Stomach smooth muscle (tissue), 2 donors: ENCODE data around the gene ZSCAN2.
"Not testable (repeated sequence)": the region's sequence is repeated elsewhere in the genome, so short reads cannot be mapped to it uniquely, and the experiment has no call there.

Source experiments
- H3K27ac ChIP-seq: one replicate; pipeline ENCODE4 v1.7.0; 2013; ENCODE audit warnings: mild to moderate bottlenecking, low read length, inconsistent platforms
- H3K27me3 ChIP-seq, 2 donors: one replicate each; pipeline ENCODE4 v1.7.0; 2013; ENCODE audit warnings: low read length in 2 of 2; ENCODE audit not compliant: insufficient read depth in 2 of 2, control insufficient read depth in 1 of 2
- H3K36me3 ChIP-seq, 2 donors: one replicate each; pipeline ENCODE4 v1.7.0; 2013; ENCODE audit warnings: low read length in 2 of 2; ENCODE audit not compliant: control insufficient read depth in 2 of 2, insufficient read depth in 2 of 2
- H3K4me1 ChIP-seq: one replicate; pipeline ENCODE4 v1.7.0; 2013; ENCODE audit warnings: low read length; ENCODE audit not compliant: control insufficient read depth, insufficient read depth
- H3K4me3 ChIP-seq, 2 donors: one replicate each; pipeline ENCODE4 v1.7.0; 2013; ENCODE audit warnings: low read length in 2 of 2
- H3K9ac ChIP-seq, 2 donors: one replicate each; pipeline ENCODE4 v1.7.0; 2013; ENCODE audit warnings: low read length in 2 of 2, mild to moderate bottlenecking in 1 of 2
- H3K9me3 ChIP-seq, 2 donors: one replicate each; pipeline ENCODE4 v1.7.0; 2013; ENCODE audit warnings: low read length in 2 of 2; ENCODE audit not compliant: control insufficient read depth in 2 of 2
- donor health status: healthy.
- donor health status: Pancreatic carcinoma.

The ZSCAN2 gene

GRCh38 chr15:84634228-84634837, 33.5 kb downstream of the ZSCAN2 start:
- H3K4me3 ChIP-seq = peak overlapping the region; percentile 88 to 92
- peaks cover 27% of the 10 kb centered on the region for H3K4me1 ChIP-seq
- H3K27me3 ChIP-seq = no peaks in the 10 kb centered on the region
- peak overlapping the region; percentile 82 to 86 for H3K9ac ChIP-seq
- no peaks in the 10 kb centered on the region for H3K9me3 ChIP-seq
- peak overlapping the region; percentile 82 for H3K27ac ChIP-seq
- H3K36me3 ChIP-seq = peaks cover 8 to 16% of the 10 kb centered on the region in 2 donors

DNA sequence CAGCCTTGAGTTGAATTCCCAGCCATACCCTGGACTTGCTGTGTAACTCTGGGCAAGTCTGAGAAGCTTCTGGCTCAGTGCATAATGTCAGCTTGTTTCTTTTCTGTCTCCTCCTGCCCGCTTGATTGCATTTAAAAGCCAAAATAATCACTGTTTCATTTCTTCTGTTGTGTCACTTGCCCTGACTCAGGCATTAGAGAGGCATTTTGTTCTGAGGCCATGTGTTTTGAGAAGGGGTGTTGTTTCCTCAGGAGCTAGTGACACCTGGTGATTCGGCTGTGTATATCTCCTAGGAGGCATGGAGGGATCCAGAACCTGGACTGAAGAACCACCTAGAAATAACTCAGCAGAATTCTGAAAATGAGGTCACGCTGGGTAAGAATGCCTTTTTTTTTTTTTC, 37.3 kb downstream of the ZSCAN2 start:
- Histone ChIP-seq H3K4me3 (no peak overlapping the region), H3K9me3 (no peaks in the 10 kb centered on the region), H3K9ac (no peak overlapping the region), H3K27me3 (no peaks in the 10 kb centered on the region), H3K36me3 (peaks cover 19 to 41% of the 10 kb centered on the region in 2 donors), H3K27ac (no peak overlapping the region), H3K4me1 (peaks cover 3% of the 10 kb centered on the region)

DNA sequence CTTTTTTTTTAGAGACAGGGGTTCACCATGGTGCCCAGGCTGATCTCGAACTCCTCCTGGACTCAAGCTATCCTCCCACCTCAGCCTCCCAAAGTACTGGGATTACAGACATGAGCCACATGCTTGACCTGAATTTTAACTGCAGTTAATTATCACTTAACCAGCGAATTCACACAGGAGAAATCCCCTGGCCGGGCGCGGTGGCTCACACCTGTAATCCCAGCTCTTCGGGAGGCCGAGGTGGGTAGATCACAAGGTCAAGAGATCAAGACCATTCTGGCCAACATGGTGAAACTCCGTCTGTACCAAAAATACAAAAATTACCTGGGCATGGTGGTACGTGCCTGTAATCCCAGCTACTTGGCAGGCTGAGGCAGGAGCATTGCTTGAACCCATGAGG, 41.1 kb downstream of the ZSCAN2 start:
- H3K27me3 ChIP-seq, H3K9ac ChIP-seq, H3K4me3 ChIP-seq, H3K4me1 ChIP-seq, H3K27ac ChIP-seq, H3K9me3 ChIP-seq: not testable (repeated sequence)
- H3K36me3 ChIP-seq = peaks cover 36 to 65% of the 10 kb centered on the region in 2 donors

DNA sequence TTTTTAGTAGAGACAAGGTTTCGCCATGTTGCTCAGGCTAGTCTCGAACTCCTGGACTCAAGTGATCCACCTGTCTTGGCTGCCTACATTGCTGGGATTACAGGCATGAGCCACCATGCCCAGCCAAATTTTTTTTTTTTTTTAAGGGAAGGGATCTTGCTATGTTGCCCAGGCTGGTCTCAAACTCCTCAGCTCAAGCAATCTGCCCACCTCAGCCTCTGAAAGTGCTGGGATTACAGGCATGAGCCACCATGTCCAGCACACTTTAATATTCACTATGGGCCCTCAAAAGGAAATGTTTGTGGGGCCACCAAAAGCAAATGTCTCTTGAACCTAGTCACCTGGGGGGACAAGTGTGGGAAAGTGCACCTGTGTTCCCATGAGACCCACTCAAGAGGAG, 41.8 kb downstream of the ZSCAN2 start:
- H3K27ac ChIP-seq, H3K27me3 ChIP-seq, H3K9ac ChIP-seq, H3K9me3 ChIP-seq, H3K4me1 ChIP-seq, H3K4me3 ChIP-seq: not testable (repeated sequence)
- peaks cover 39 to 67% of the 10 kb centered on the region in 2 donors for H3K36me3 ChIP-seq

DNA sequence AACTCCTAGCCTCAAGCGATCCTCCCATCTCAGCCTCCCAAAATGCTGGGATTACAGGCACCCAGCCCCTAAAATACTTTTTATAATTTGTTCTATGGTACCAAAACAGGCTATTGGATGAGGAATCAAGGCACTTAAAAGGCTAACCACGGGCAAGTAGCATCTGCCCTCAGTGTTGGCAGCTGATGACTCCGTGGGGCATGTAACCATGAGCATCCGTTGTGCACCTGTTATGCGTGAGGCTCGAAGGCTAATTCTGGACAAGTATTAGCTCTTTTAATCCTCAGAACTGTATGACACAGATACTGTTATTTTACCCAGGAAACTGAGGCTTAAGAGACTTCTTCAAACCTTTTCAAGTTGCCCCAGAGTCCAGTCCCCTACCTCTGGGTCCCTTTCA, 43.0 kb downstream of the ZSCAN2 start:
- no peak overlapping the region for H3K9ac ChIP-seq
- no peak overlapping the region for H3K27ac ChIP-seq
- peaks cover 46 to 71% of the 10 kb centered on the region in 2 donors for H3K36me3 ChIP-seq
- no peaks in the 10 kb centered on the region for H3K4me1 ChIP-seq
- H3K27me3 ChIP-seq = no peaks in the 10 kb centered on the region
- no peaks in the 10 kb centered on the region for H3K9me3 ChIP-seq
- no peak overlapping the region for H3K4me3 ChIP-seq

GRCh38 chr15:84645496-84645895, 44.7 kb downstream of the ZSCAN2 start:
- Histone ChIP-seq H3K36me3 (peaks cover 44 to 66% of the 10 kb centered on the region in 2 donors), H3K9me3 (no peaks in the 10 kb centered on the region), H3K9ac (no peak overlapping the region), H3K4me3 (no peak overlapping the region), H3K4me1 (peaks cover 3% of the 10 kb centered on the region), H3K27me3 (no peaks in the 10 kb centered on the region), H3K27ac (no peak overlapping the region)

GRCh38 chr15:84645997-84646396, 45.2 kb downstream of the ZSCAN2 start:
- no peak overlapping the region for H3K4me3 ChIP-seq
- no peaks in the 10 kb centered on the region for H3K9me3 ChIP-seq
- H3K27ac ChIP-seq = no peak overlapping the region
- peaks cover 3% of the 10 kb centered on the region for H3K4me1 ChIP-seq
- peaks cover 44 to 64% of the 10 kb centered on the region in 2 donors for H3K36me3 ChIP-seq
- H3K27me3 ChIP-seq = no peaks in the 10 kb centered on the region
- no peak overlapping the region for H3K9ac ChIP-seq

- Histone ChIP-seq H3K4me1 (peaks cover 5% of the 10 kb centered on the region), H3K9me3 (no peaks in the 10 kb centered on the region), H3K27ac (no peak overlapping the region), H3K4me3 (no peak overlapping the region), H3K9ac (no peak overlapping the region), H3K27me3 (no peaks in the 10 kb centered on the region), H3K36me3 (peaks cover 51 to 58% of the 10 kb centered on the region in 2 donors)
Measured at GRCh38 chr15:84647726-84648125, 46.9 kb downstream of the ZSCAN2 start.

- Histone ChIP-seq H3K9me3 (no peaks in the 10 kb centered on the region), H3K9ac (peak overlapping the region in 1 of 2 donors; percentile 29), H3K4me3 (no peak overlapping the region), H3K27me3 (no peaks in the 10 kb centered on the region), H3K27ac (no peak overlapping the region), H3K36me3 (peaks cover 46 to 51% of the 10 kb centered on the region in 2 donors), H3K4me1 (peaks cover 13% of the 10 kb centered on the region)
Measured at GRCh38 chr15:84648539-84648938, 47.7 kb downstream of the ZSCAN2 start.

- peaks cover 44 to 46% of the 10 kb centered on the region in 2 donors for H3K36me3 ChIP-seq
- no peak overlapping the region for H3K27ac ChIP-seq
- H3K9ac ChIP-seq = no peak overlapping the region
- H3K4me3 ChIP-seq = no peak overlapping the region
- H3K27me3 ChIP-seq = no peaks in the 10 kb centered on the region
- peaks cover 18% of the 10 kb centered on the region for H3K4me1 ChIP-seq
- H3K9me3 ChIP-seq = no peaks in the 10 kb centered on the region
Measured at GRCh38 chr15:84649706-84650105, 48.9 kb downstream of the ZSCAN2 start.

DNA sequence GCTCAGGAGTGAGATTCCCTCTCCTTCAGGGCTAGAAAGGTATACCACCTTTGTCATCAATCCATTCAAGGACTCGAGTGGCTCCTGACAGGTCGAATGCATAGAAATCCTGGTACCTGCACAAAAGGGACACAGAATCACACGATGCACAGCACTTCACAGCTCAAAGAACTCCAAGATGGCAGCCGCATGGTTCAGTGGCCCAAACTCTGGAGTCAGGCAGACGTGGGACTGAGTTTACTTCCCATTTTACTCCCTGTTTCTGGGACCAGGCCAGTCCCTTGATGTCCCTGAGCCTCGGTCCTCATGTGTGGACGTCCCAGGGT, 52.7 kb downstream of the ZSCAN2 start:
- Histone ChIP-seq H3K4me1 (peaks cover 33% of the 10 kb centered on the region), H3K9ac (peak overlapping the region; percentile 96 to 99)

More for the DNA sequence above, 52.7 kb downstream of the ZSCAN2 start:
- Histone ChIP-seq H3K36me3 (peaks cover 12 to 18% of the 10 kb centered on the region in 2 donors), H3K9me3 (no peaks in the 10 kb centered on the region), H3K27ac (peak overlapping the region; percentile 84), H3K27me3 (no peaks in the 10 kb centered on the region), H3K4me3 (peak overlapping the region; percentile 98 to 99)
